ENCODE measurements around the gene TMEM207.

GRCh38 chr3:190495796-190496195 lies 46.1 kb upstream of the TMEM207 start:
- TF ChIP-seq CTCF (IDR thresholded peaks at IDR 0.05) (no peak), POLR2A (IDR thresholded peaks at IDR 0.05) (no peak)

Data from lower leg skin (tissue), 3 donors.